GM12878 (cell line): ENCODE data around the gene FTO. TPM values are rescaled to one million over a fixed set of nuclear protein-coding genes. Genes with fewer than 3 reads are reported as not detected.

ENCODE experiments used
- ATAC-seq: fragments of 200-7000 bp; cut with Tn5 transposase; 3 replicates; pipeline ENCODE4 v1.9.1; 2020; ENCODE audit warnings: mild to moderate bottlenecking, moderate library complexity
- BruUV-seq: library from RNA; stranded (reverse); fragments of 400-500 nt; replicated peaks from 2 replicates; lab custom pipeline; 2021; lab: Mats Ljungman, UMichigan
- CTCF ChIA-PET: fragments of 300-600 bp; sonication (Branson Sonifier 250); formaldehyde crosslinking; extraction: SDS; loops from one replicate; lab custom pipeline; 2021; ENCODE audit warnings: inconsistent platforms; lab: Yijun Ruan, JAX
- POLR2A ChIA-PET: fragments of 350-600 bp; formaldehyde crosslinking; extraction: SDS; loops from one replicate; lab custom pipeline; 2021; ENCODE audit warnings: inconsistent platforms; lab: Charles Lee
- RAD21 ChIA-PET: fragments of 300-600 bp; sonication (Branson Sonifier 250); formaldehyde crosslinking; loops from one replicate; lab custom pipeline; 2023; ENCODE audit warnings: antibody characterized with exemption; ENCODE audit not compliant: unreplicated experiment; lab: Charles Lee
- SMC1A ChIA-PET: fragments of 300-600 bp; sonication (Branson Sonifier 250); formaldehyde crosslinking; loops from one replicate; lab custom pipeline; 2023; ENCODE audit not compliant: unreplicated experiment, uncharacterized antibody; lab: Charles Lee
- DNase-seq: peaks from one replicate; pipeline ENCODE4 v3.0.0-alpha.2; 2011; ENCODE audit warnings: low read depth, low spot score
- FAIRE-seq: peaks from 3 replicates; lab custom pipeline; 2011; peaks lifted over from hg19 to GRCh38; lab: Jason Lieb, UNC
- H2AFZ ChIP-seq: 2 replicates; pipeline ENCODE4 v1.6.0; 2011; ENCODE audit warnings: low read depth, low read length, control low read depth; ENCODE audit not compliant: control insufficient read depth
- H3K27ac ChIP-seq: 2 replicates; pipeline ENCODE4 v1.5.1; 2011; ENCODE audit warnings: control low read depth; ENCODE audit not compliant: control insufficient read depth, insufficient read depth
- H3K27me3 ChIP-seq, 2 experiments: replicated peaks in 1 of 2; 2 replicates each; pipeline versions ENCODE4 v1.6.0 to v1.6.1; 2011; ENCODE audit warnings: low read length in 1 of 2; ENCODE audit not compliant: control insufficient read depth in 2 of 2, insufficient read depth in 2 of 2
- H3K36me3 ChIP-seq, 2 experiments: 2 replicates each; pipeline ENCODE4 v1.5.1; 2011; ENCODE audit warnings: low read length in 1 of 2; ENCODE audit not compliant: control insufficient read depth in 2 of 2, insufficient read depth in 2 of 2
- H3K4me1 ChIP-seq: 2 replicates; pipeline ENCODE4 v1.6.1; 2011; ENCODE audit warnings: mild to moderate bottlenecking, low read length, moderate library complexity, mixed read lengths; ENCODE audit not compliant: control insufficient read depth, insufficient read depth
- H3K4me2 ChIP-seq: 2 replicates; pipeline ENCODE4 v1.6.0; 2011; ENCODE audit warnings: control low read depth; ENCODE audit not compliant: control insufficient read depth, insufficient read depth
- H3K4me3 ChIP-seq: fragments of 200-600 bp; sonication (generic); 2 replicates; pipeline ENCODE4 v1.5.1; 2016
- H3K79me2 ChIP-seq: 2 replicates; pipeline ENCODE4 v1.6.0; 2011; ENCODE audit warnings: low read length; ENCODE audit not compliant: control insufficient read depth, insufficient read depth
- H3K9ac ChIP-seq: 2 replicates; pipeline ENCODE4 v1.8.0; 2011; ENCODE audit warnings: low read length, control low read depth, mixed read lengths; ENCODE audit not compliant: control insufficient read depth, insufficient read depth
- H3K9me3 ChIP-seq: replicated peaks from 3 replicates; pipeline ENCODE4 v1.5.1; 2011; ENCODE audit warnings: mild to moderate bottlenecking, low read length; ENCODE audit not compliant: control insufficient read depth, insufficient read depth
- H4K20me1 ChIP-seq: 2 replicates; pipeline ENCODE4 v1.6.0; 2011; ENCODE audit not compliant: control insufficient read depth, insufficient read depth
- HCFC1 ChIP-seq: fragments of 150-350 bp; IDR thresholded peaks from 2 replicates; pipeline ENCODE4 v1.6.1; 2014; ENCODE audit warnings: low read length
- HSF1 ChIP-seq: fragments of 150-350 bp; IDR thresholded peaks from 2 replicates; pipeline ENCODE4 v1.6.1; 2014; ENCODE audit warnings: mild to moderate bottlenecking, low read depth, low read length
- IRF4 ChIP-seq: IDR thresholded peaks from 2 replicates; pipeline ENCODE4 v1.6.1; 2011; ENCODE audit warnings: low read depth, low read length
- NFXL1 ChIP-seq: fragments of 450-650 bp; IDR thresholded peaks from 2 replicates; pipeline ENCODE4 v1.6.1; 2017; ENCODE audit warnings: antibody characterized with exemption, mild to moderate bottlenecking, borderline replicate concordance
- SMARCA5 ChIP-seq: fragments of 450-650 bp; IDR thresholded peaks from 2 replicates; pipeline ENCODE4 v1.6.1; 2017; ENCODE audit warnings: mild to moderate bottlenecking
- TCF3 ChIP-seq: IDR thresholded peaks from 2 replicates; pipeline ENCODE4 v1.6.1; 2012; ENCODE audit warnings: low read depth, mild to moderate bottlenecking, low read length, borderline replicate concordance; ENCODE audit not compliant: insufficient read depth
- YBX1 ChIP-seq: fragments of 450-650 bp; IDR thresholded peaks from 2 replicates; pipeline ENCODE4 v1.6.1; 2016; ENCODE audit warnings: antibody characterized with exemption
- ZBED1 ChIP-seq: IDR thresholded peaks from 2 replicates; pipeline ENCODE4 v1.6.1; 2016; ENCODE audit warnings: borderline replicate concordance
- ZSCAN29 ChIP-seq: fragments of 450-650 bp; IDR thresholded peaks from 2 replicates; pipeline ENCODE4 v1.6.1; 2017; ENCODE audit warnings: mild to moderate bottlenecking, moderate library complexity
- WGBS: methylation state at CpG from one replicate; pipeline ENCODE4 v1.1.6; 2016; ENCODE audit warnings: low lambda C conversion rate; ENCODE audit not compliant: insufficient replicate concordance, insufficient coverage; ENCODE audit errors: missing lambda C conversion rate; 5-methylcytosine and 5-hydroxymethylcytosine counted together
- in situ Hi-C: fragments of 300-500 bp; cut with MboI; formaldehyde crosslinking; loops from 9 replicates; pipeline ENCODE4 v1.14.3; 2018; ENCODE audit warnings: mixed read lengths
- intact Hi-C: fragments of 100-400 bp; cut with micrococcal nuclease; formaldehyde crosslinking; loops from one replicate; pipeline ENCODE4 v1.14.2; 2022; ENCODE audit not compliant: unreplicated experiment
- polyA plus RNA-seq, 11 experiments: library from polyadenylated mRNA; depleted of rRNA in 4 of 11; unstranded in 6 of 11; stranded (reverse) in 5 of 11; fragments of >200 nt; fragmentation: Nextera tagmentation in 4 of 11; fragmentation: Illumina TruSeq in 1 of 11; extraction: Ambion mirVana in 4 of 11; extraction: Trizol in 1 of 11; gene quantifications; 1 replicate in 1 of 11; 2 replicates in 10 of 11; pipeline versions ENCODE4 v1.2.1 to v1.2.3, GENCODE V29; 2011 to 2016; ENCODE audit warnings: inconsistent platforms in 2 of 11, missing spikeins in 2 of 11, low read depth in 1 of 11
- total RNA-seq, 4 experiments: library from RNA; depleted of rRNA in 3 of 4; stranded (reverse); fragments of >200 nt in 3 of 4; fragmentation: Illumina TruSeq in 1 of 4; extraction: Trizol in 1 of 4; gene quantifications; 2 replicates each; pipeline versions ENCODE4 v1.2.1 to v1.2.3, GENCODE V29; 2013 to 2021
- TF ChIP-seq, protein P1 (sequence below), 3 experiments: IDR thresholded peaks in 2 of 3; conservative IDR thresholded peaks in 1 of 3; 2 replicates each; pipeline ENCODE4 v1.5.1; 2011; ENCODE audit warnings: low read depth in 3 of 3, low read length in 3 of 3, mild to moderate bottlenecking in 3 of 3, control low read depth in 2 of 3, moderate library complexity in 2 of 3, inconsistent platforms in 1 of 3, mixed read lengths in 1 of 3; ENCODE audit not compliant: control insufficient read depth in 2 of 3, insufficient read depth in 1 of 3; ENCODE audit errors: extremely low read depth in 1 of 3

The FTO gene
- total and polyA plus RNA-seq, 10 of the 15 experiments (the other 5 are each of a cell fraction or from before 2014, with no cell fraction given), result 20.1 to 55.0 (median 47.0) TPM

DNA sequence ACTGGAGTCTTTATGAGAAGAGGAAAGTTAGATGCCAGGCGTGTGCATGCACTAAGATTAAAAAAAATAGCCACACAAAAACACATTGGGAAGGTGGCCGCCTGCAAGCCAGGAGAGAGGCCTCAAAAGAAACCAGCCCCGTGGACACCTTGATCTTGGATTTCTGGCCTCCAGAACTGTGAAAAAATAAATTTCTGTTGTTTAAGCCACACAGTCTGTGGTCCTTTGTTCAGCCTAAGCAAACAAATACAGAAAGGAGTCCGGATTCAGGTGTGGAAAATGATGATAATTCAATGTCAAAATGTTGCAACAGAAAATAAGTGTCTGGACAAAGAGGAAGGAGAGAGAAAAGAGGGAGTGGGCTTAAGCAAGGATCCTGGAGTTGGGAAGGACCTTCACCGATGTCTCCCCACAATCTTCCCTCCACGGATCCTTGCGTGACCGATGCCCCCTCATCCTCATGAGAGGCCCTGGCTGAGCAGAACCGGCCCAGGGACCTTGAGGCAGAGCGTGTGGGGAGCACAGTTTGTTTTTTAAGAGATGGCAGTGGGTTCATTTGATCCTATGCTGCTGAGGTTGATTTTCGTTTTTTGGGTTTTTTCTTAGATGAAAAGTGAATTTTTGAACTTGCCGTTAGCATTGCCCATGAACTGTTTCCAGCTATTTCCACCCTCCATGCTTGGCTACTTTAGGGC lies 449.4 kb downstream of the FTO start:
- Histone ChIP-seq H4K20me1 (no peaks in the 10 kb centered on the region), H3K79me2 (no peaks in the 10 kb centered on the region), H3K4me1 (no peaks in the 10 kb centered on the region), H3K36me3 (no peaks in the 10 kb centered on the region), H3K4me3 (no peak overlapping the region), H3K4me2 (no peak overlapping the region), H2AFZ (no peak overlapping the region), H3K9ac (no peak overlapping the region), H3K27ac (no peak overlapping the region), H3K27me3 (peaks cover 0 to 3% of the 10 kb centered on the region in 2 experiments; a peak in 1 of 4 replicates)
- ChIA-PET POLR2A (no interaction called here), RAD21 (no interaction called here), CTCF (no interaction called here), SMC1A (no interaction called here)
- FAIRE-seq (no peak), DNase-seq (no peak), ATAC-seq (no peak)
- BruUV-seq, result no TSS peak
- intact Hi-C loops (no loop called here), in situ Hi-C loops (no loop called here)
- 44% methylated on average over 12 of the region's 12 CpGs for WGBS
- TF ChIP-seq IRF4 (no peak), ZSCAN29 (no peak), TCF3 (no peak), NFXL1 (no peak), SMARCA5 (no peak), HCFC1 (no peak), ZBED1 (no peak), HSF1 (no peak), YBX1 (no peak)
- TF ChIP-seq, protein P1, sequence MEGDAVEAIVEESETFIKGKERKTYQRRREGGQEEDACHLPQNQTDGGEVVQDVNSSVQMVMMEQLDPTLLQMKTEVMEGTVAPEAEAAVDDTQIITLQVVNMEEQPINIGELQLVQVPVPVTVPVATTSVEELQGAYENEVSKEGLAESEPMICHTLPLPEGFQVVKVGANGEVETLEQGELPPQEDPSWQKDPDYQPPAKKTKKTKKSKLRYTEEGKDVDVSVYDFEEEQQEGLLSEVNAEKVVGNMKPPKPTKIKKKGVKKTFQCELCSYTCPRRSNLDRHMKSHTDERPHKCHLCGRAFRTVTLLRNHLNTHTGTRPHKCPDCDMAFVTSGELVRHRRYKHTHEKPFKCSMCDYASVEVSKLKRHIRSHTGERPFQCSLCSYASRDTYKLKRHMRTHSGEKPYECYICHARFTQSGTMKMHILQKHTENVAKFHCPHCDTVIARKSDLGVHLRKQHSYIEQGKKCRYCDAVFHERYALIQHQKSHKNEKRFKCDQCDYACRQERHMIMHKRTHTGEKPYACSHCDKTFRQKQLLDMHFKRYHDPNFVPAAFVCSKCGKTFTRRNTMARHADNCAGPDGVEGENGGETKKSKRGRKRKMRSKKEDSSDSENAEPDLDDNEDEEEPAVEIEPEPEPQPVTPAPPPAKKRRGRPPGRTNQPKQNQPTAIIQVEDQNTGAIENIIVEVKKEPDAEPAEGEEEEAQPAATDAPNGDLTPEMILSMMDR (IDR thresholded peaks at IDR 0.05 in 2 of 3, conservative IDR thresholded peaks at IDR 0.05 in 1 of 3; ENCODE audit: control insufficient read depth in 2 of 3, extremely low read depth in 1 of 3, insufficient read depth in 1 of 3, low read depth in 3 of 3, low read length in 3 of 3), result no peak
- TF ChIP-seq, all 136 proteins: peak for 0
- no peaks in the 10 kb centered on the region; the same call in 2 of the 3 replicates for H3K9me3 ChIP-seq
